Natural killer cell (primary cell): Measurements from ENCODE around the gene CACNA1S. TPM values are rescaled to one million over a fixed set of nuclear protein-coding genes. Genes with fewer than 3 reads are reported as not detected.

Experiments
- ATAC-seq, 3 donors: fragments of 150-1000 bp in 2 of 3; fragments of 200-7000 bp in 1 of 3; cut with Tn5 transposase; 1 replicate in 1 of 3; 2 replicates in 2 of 3; pipeline ENCODE4 v1.10.0; 2021; ENCODE audit warnings: mild to moderate bottlenecking in 2 of 3, moderate library complexity in 2 of 3
- DNase-seq, 2 donors: peaks; one replicate each; pipeline versions ENCODE4 v3.0.0 to v3.0.0-alpha.2; 2013 to 2021; ENCODE audit warnings: mixed read lengths in 1 of 2
- H3K27ac ChIP-seq: one replicate; pipeline ENCODE4 v1.5.1; 2013; ENCODE audit warnings: mild to moderate bottlenecking, low read length
- H3K27me3 ChIP-seq: one replicate; pipeline ENCODE4 v1.6.1; 2013; ENCODE audit warnings: low read length; ENCODE audit not compliant: control insufficient read depth, insufficient read depth
- H3K36me3 ChIP-seq: one replicate; pipeline ENCODE4 v1.6.1; 2013; ENCODE audit warnings: low read length; ENCODE audit not compliant: control insufficient read depth, insufficient read depth
- H3K4me1 ChIP-seq: one replicate; pipeline ENCODE4 v1.6.1; 2013; ENCODE audit warnings: low read length; ENCODE audit not compliant: control insufficient read depth, insufficient read depth
- H3K4me3 ChIP-seq: one replicate; pipeline ENCODE4 v1.5.1; 2013; ENCODE audit warnings: low read length
- H3K9me3 ChIP-seq: one replicate; pipeline ENCODE4 v1.6.1; 2013; ENCODE audit warnings: low read length; ENCODE audit not compliant: control insufficient read depth, insufficient read depth
- H3K27ac Mint-ChIP-seq, 2 donors: one replicate each; pipeline ENCODE4 v1.8.0; 2022; ENCODE audit warnings: mild to moderate bottlenecking in 2 of 2, mixed read lengths in 2 of 2, moderate library complexity in 1 of 2
- H3K27me3 Mint-ChIP-seq, 2 donors: one replicate each; pipeline ENCODE4 v1.8.0; 2022; ENCODE audit warnings: low read depth in 2 of 2, mixed read lengths in 2 of 2
- H3K36me3 Mint-ChIP-seq: one replicate; pipeline ENCODE4 v1.8.0; 2022; ENCODE audit warnings: mixed read lengths
- H3K4me1 Mint-ChIP-seq, 2 donors: one replicate each; pipeline ENCODE4 v1.8.0; 2022; ENCODE audit warnings: mixed read lengths in 2 of 2
- H3K4me3 Mint-ChIP-seq: one replicate; pipeline ENCODE4 v1.8.0; 2022; ENCODE audit warnings: mild to moderate bottlenecking, moderate library complexity, mixed read lengths
- H3K9me3 Mint-ChIP-seq, 2 donors: one replicate each; pipeline ENCODE4 v1.8.0; 2022; ENCODE audit warnings: mixed read lengths in 2 of 2
- CTCF ChIP-seq: fragments of 200-600 bp; IDR thresholded peaks from one replicate; pipeline ENCODE4 v1.8.0; 2022; ENCODE audit warnings: antibody characterized with exemption
- WGBS: methylation state at CpG from one replicate; pipeline ENCODE4 v1.1.7; 2013; ENCODE audit warnings: missing lambda C conversion rate; ENCODE audit not compliant: insufficient coverage; 5-methylcytosine and 5-hydroxymethylcytosine counted together
- intact Hi-C: fragments of 100-400 bp; cut with micrococcal nuclease; formaldehyde crosslinking; loops from one replicate; pipeline ENCODE4 v1.14.2; 2022
- total RNA-seq, 4 donors: library from RNA; stranded (reverse); fragments of 120-200 nt in 1 of 4; gene quantifications; one replicate each; pipeline versions ENCODE4 v1.2.3 to v1.2.4, GENCODE V29; 2013 to 2022

The CACNA1S gene
- total RNA-seq, 3 donors from 2014 or later (not counting 1 experiment from before 2014, with no cell fraction given) = not detected

DNA sequence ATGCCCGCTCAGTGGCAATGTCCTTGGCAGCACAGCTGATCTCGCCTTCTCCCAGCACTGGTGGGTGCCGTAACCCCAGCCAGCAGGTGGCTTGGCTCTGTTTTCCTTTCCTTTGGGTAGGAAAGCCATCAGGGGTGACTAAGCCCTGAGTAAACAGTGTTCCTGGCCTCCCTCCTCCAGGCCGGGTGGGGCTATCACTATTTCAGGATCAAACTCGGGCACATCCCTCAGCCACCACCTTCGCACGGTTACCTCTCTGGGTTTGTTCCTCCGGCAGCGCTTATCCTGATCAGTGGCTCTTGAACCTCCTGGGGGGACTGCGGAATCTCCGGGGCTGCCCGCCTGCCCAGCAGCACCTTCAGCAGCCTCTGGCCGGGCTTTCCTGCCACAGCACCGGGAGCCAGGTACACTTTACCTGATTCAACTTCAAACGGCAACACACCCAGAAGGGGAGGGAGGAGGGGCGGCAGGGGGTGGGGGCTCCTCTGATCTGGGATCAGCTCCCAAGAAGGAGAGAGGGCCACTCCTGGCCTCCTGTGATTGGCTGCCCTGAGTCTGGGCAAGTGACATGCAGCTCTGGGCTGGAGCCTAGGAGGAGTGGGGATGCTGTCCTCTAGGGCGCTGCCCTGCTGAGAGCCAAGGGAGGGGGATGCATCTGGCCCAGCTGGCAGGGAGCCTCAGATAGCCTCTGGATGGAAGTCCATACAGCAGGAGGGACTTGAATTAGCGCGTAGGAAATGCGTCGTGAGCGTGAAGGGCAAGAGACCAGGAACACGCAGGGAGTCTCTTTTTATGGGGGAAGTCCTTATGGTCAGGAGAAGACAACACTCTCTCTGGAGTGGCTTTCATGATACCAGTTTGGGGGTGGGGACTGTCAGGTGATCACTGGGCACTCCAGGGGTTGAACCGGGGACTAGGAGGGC lies 14.9 kb upstream of the CACNA1S start, which contains the start of gene ASCL5:
TSS of gene ASCL5 (minus strand) at position 353 of the 923 bp plus-strand sequence. CDS start 11,812 bp downstream, outside the sequence.
- H3K9me3 ChIP-seq = no peaks in the 10 kb centered on the region
- DNase-seq = no peak
- H3K36me3 Mint-ChIP-seq = no peaks in the 10 kb centered on the region
- peaks cover 11 to 15% of the 10 kb centered on the region in 2 donors for H3K27me3 Mint-ChIP-seq
- H3K9me3 Mint-ChIP-seq = no peaks in the 10 kb centered on the region
- no peak within 1 kb of the TSS for H3K4me3 Mint-ChIP-seq
- TF ChIP-seq CTCF = no peak
- no peak within 1 kb of the TSS for H3K27ac ChIP-seq
- H3K4me1 Mint-ChIP-seq = no peaks in the 10 kb centered on the region
- intact Hi-C loops = no loop called here
- no peak within 1 kb of the TSS for H3K27ac Mint-ChIP-seq
- no peak for ATAC-seq
- no peak within 1 kb of the TSS for H3K4me3 ChIP-seq
- WGBS = 87% methylated on average over 24 of the region's 24 CpGs
- no peaks in the 10 kb centered on the region for H3K4me1 ChIP-seq
- H3K36me3 ChIP-seq = no peaks in the 10 kb centered on the region
- H3K27me3 ChIP-seq = no peaks in the 10 kb centered on the region

DNA sequence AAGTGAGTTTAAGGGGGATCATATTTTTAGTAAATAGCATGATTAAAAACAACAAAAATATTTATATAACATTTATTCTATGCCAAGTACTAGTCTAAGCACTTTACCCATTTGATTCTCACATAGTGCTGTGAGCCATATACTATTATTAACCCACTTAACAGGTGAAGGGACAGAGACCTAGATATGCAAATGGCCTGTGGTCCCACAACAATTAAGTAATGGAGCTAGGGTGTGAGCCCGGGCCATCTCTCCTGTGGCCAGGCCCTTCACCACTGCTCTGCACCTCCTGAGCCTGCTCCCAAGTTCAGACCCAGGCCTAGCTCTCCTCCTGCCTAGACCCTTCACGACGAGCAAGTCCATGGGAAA lies 14.2 kb upstream of the CACNA1S start:
- DNase-seq (no peak), ATAC-seq (no peak)
- H3K27ac ChIP-seq = no peak overlapping the region
- no peak overlapping the region for H3K4me3 Mint-ChIP-seq
- H3K36me3 Mint-ChIP-seq = no peaks in the 10 kb centered on the region
- no peak for TF ChIP-seq CTCF
- H3K4me1 ChIP-seq = no peaks in the 10 kb centered on the region
- no peaks in the 10 kb centered on the region for H3K9me3 Mint-ChIP-seq
- no peaks in the 10 kb centered on the region for H3K36me3 ChIP-seq
- no peaks in the 10 kb centered on the region for H3K4me1 Mint-ChIP-seq
- no peak overlapping the region for H3K27ac Mint-ChIP-seq
- H3K27me3 ChIP-seq = no peaks in the 10 kb centered on the region
- intact Hi-C loops = no loop called here
- 91% methylated on average over 3 of the region's 3 CpGs for WGBS
- no peaks in the 10 kb centered on the region for H3K9me3 ChIP-seq
- H3K4me3 ChIP-seq = no peak overlapping the region
- H3K27me3 Mint-ChIP-seq = peaks cover 11 to 15% of the 10 kb centered on the region in 2 donors

GRCh38 chr1:201125800-201126199 lies 13.6 kb upstream of the CACNA1S start:
- H3K27ac Mint-ChIP-seq = no peak overlapping the region
- H3K27me3 Mint-ChIP-seq = peaks cover 11 to 15% of the 10 kb centered on the region in 2 donors
- intact Hi-C loops = no loop called here
- Histone ChIP-seq H3K9me3 (no peaks in the 10 kb centered on the region), H3K4me1 (no peaks in the 10 kb centered on the region), H3K27ac (no peak overlapping the region), H3K4me3 (no peak overlapping the region), H3K36me3 (no peaks in the 10 kb centered on the region), H3K27me3 (no peaks in the 10 kb centered on the region)
- no peak for TF ChIP-seq CTCF
- ATAC-seq (no peak), DNase-seq (no peak)
- no peak overlapping the region for H3K4me3 Mint-ChIP-seq
- H3K9me3 Mint-ChIP-seq = no peaks in the 10 kb centered on the region
- WGBS = 89% methylated on average over 6 of the region's 7 CpGs
- H3K4me1 Mint-ChIP-seq = no peaks in the 10 kb centered on the region
- no peaks in the 10 kb centered on the region for H3K36me3 Mint-ChIP-seq
